K562 (cell line): ENCODE data around the gene MTMR10. TPM values are rescaled to one million over a fixed set of nuclear protein-coding genes. Genes with fewer than 3 reads are reported as not detected.

Experiments used
- ATAC-seq: fragments of 200-7000 bp; cut with Tn5 transposase; 3 replicates; pipeline ENCODE4 v1.9.1; 2020; ENCODE audit warnings: moderate library complexity
- BruUV-seq: library from RNA; stranded (reverse); fragments of 400-500 nt; replicated peaks from 2 replicates; lab custom pipeline; 2021; lab: Mats Ljungman, UMichigan
- CTCF ChIA-PET: fragments of 300-600 bp; formaldehyde crosslinking; extraction: SDS; loops from one replicate; lab custom pipeline; 2021; ENCODE audit warnings: low intra/inter-chr PET ratio; lab: Yijun Ruan, JAX
- POLR2A ChIA-PET: fragments of 300-600, 350-650 bp; sonication (Branson Sonifier 250); formaldehyde crosslinking; extraction: SDS; loops from one replicate; lab custom pipeline; 2021; ENCODE audit warnings: antibody characterized with exemption, inconsistent platforms; lab: Yijun Ruan, JAX
- DNase-seq, 4 experiments: peaks; one replicate each; pipeline versions ENCODE4 v3.0.0 to v3.0.0-alpha.2; 2011 to 2018; ENCODE audit warnings: low spot score in 3 of 4, mixed read lengths in 3 of 4; ENCODE audit errors: extremely low read depth in 1 of 4
- FAIRE-seq: peaks from 2 replicates; lab custom pipeline; 2011; peaks lifted over from hg19 to GRCh38; lab: Jason Lieb, UNC
- H2AFZ ChIP-seq: 2 replicates; pipeline ENCODE4 v1.6.0; 2011; ENCODE audit warnings: low read depth, low read length, control low read depth, inconsistent platforms
- H3K27ac ChIP-seq: fragments of 200-600 bp; 3 replicates; pipeline ENCODE4 v1.8.0; 2011; ENCODE audit warnings: low read depth, mild to moderate bottlenecking, control low read depth, inconsistent platforms, low read length, moderate library complexity, mixed read lengths; ENCODE audit errors: extremely low read depth
- H3K27me3 ChIP-seq, 2 experiments: fragments of 300-600 bp in 1 of 2; 2 replicates in 1 of 2; 3 replicates in 1 of 2; pipeline versions ENCODE4 v1.6.0 to v1.8.0; 2011; ENCODE audit warnings: inconsistent platforms in 2 of 2, low read length in 2 of 2, mild to moderate bottlenecking in 1 of 2, mixed read lengths in 1 of 2, moderate library complexity in 1 of 2; ENCODE audit not compliant: control insufficient read depth in 2 of 2, insufficient read depth in 2 of 2
- H3K36me3 ChIP-seq: fragments of 300-600 bp; 3 replicates; pipeline ENCODE4 v1.8.0; 2011; ENCODE audit warnings: mild to moderate bottlenecking, low read length, inconsistent platforms; ENCODE audit not compliant: control insufficient read depth, insufficient read depth
- H3K4me1 ChIP-seq, 2 experiments: fragments of 200-600 bp in 1 of 2; replicated peaks in 1 of 2; 2 replicates in 1 of 2; 3 replicates in 1 of 2; pipeline versions ENCODE4 v1.5.1 to v1.8.0; 2011; ENCODE audit warnings: inconsistent platforms in 2 of 2, low read length in 2 of 2, mild to moderate bottlenecking in 1 of 2, mixed read lengths in 1 of 2, moderate library complexity in 1 of 2; ENCODE audit not compliant: control insufficient read depth in 2 of 2, insufficient read depth in 2 of 2
- H3K4me2 ChIP-seq: 2 replicates; pipeline ENCODE4 v1.6.1; 2011; ENCODE audit warnings: low read length, control low read depth, inconsistent platforms, mixed read lengths; ENCODE audit not compliant: insufficient read depth
- H3K4me3 ChIP-seq: fragments of 200-600 bp; sonication (generic), shearing (Covaris generic); 2 replicates; pipeline ENCODE4 v1.5.1; 2016; ENCODE audit warnings: control low read depth, inconsistent platforms
- H3K79me2 ChIP-seq: fragments of 200-600 bp; 3 replicates; pipeline ENCODE4 v1.8.0; 2011; ENCODE audit warnings: low read length, inconsistent platforms; ENCODE audit not compliant: control insufficient read depth, insufficient read depth
- H3K9ac ChIP-seq, 2 experiments: 2 replicates each; pipeline versions ENCODE4 v1.6.0 to v1.6.1; 2011; ENCODE audit warnings: low read depth in 2 of 2, low read length in 2 of 2, control low read depth in 1 of 2, inconsistent platforms in 1 of 2, mild to moderate bottlenecking in 1 of 2, mixed read lengths in 1 of 2; ENCODE audit not compliant: insufficient read depth in 1 of 2
- H3K9me1 ChIP-seq: one replicate; pipeline ENCODE4 v1.6.0; 2011; ENCODE audit warnings: inconsistent platforms, mild to moderate bottlenecking, low read length, moderate library complexity; ENCODE audit not compliant: control insufficient read depth, insufficient read depth
- H3K9me3 ChIP-seq: replicated peaks from 2 replicates; pipeline ENCODE4 v1.5.1; 2011; ENCODE audit warnings: low read depth, low read length, inconsistent platforms; ENCODE audit not compliant: control insufficient read depth, insufficient read depth
- H4K20me1 ChIP-seq: replicated peaks from 2 replicates; pipeline ENCODE4 v1.6.1; 2011; ENCODE audit warnings: low read length, inconsistent platforms, mixed read lengths; ENCODE audit not compliant: control insufficient read depth, insufficient read depth
- DACH1 ChIP-seq: fragments of 450-650 bp; IDR thresholded peaks from 2 replicates; pipeline ENCODE4 v1.6.1; 2018; ENCODE audit not compliant: partially characterized antibody
- NCOA1 ChIP-seq: fragments of 450-650 bp; IDR thresholded peaks from 2 replicates; pipeline ENCODE4 v1.6.1; 2016; ENCODE audit warnings: low read depth
- RBM14 ChIP-seq: fragments of 200-400 bp; formaldehyde crosslinking; IDR thresholded peaks from 2 replicates; pipeline ENCODE4 v1.6.1; 2018; ENCODE audit warnings: low read depth, mild to moderate bottlenecking, low read length, moderate library complexity, borderline replicate concordance; ENCODE audit not compliant: insufficient read depth
- TCF3 ChIP-seq: sonication (generic); formaldehyde crosslinking; IDR thresholded peaks from 2 replicates; pipeline ENCODE4 v1.4.0; 2020; ENCODE audit warnings: mild to moderate bottlenecking, missing genetic modification reagents
- ZNF668 ChIP-seq: fragments of 250-450 bp; sonication (Bioruptor Pico); IDR thresholded peaks from 2 replicates; pipeline ENCODE4 v1.8.0; 2022; ENCODE audit warnings: mild to moderate bottlenecking, inconsistent platforms
- WGBS: fragments of 100-300 bp; shearing (Covaris generic); methylation state at CpG from one replicate; pipeline ENCODE4 v1.1.6; 2016; ENCODE audit warnings: low coverage, mixed read lengths; ENCODE audit not compliant: insufficient coverage; ENCODE audit errors: missing lambda C conversion rate; 5-methylcytosine and 5-hydroxymethylcytosine counted together
- in situ Hi-C: fragments of 300-500 bp; cut with MboI; formaldehyde crosslinking; loops from 4 replicates; pipeline ENCODE4 v1.15.0; 2018; ENCODE audit warnings: inconsistent platforms, mixed read lengths
- intact Hi-C: fragments of 100-400 bp; cut with micrococcal nuclease; formaldehyde crosslinking; loops from 2 replicates; pipeline ENCODE4 v1.14.2; 2022
- polyA plus RNA-seq, 8 experiments: library from polyadenylated mRNA; depleted of rRNA in 4 of 8; stranded (reverse) in 5 of 8; unstranded in 3 of 8; fragments of >200 nt; fragmentation: Nextera tagmentation in 2 of 8; fragmentation: Illumina TruSeq in 1 of 8; extraction: Ambion mirVana in 2 of 8; extraction: Trizol in 1 of 8; gene quantifications; 2 replicates each; pipeline versions ENCODE4 v1.2.1 to v1.2.3, GENCODE V29; 2011 to 2014; ENCODE audit warnings: inconsistent platforms in 1 of 8, missing spikeins in 1 of 8
- total RNA-seq, 7 experiments: library from RNA; depleted of rRNA in 6 of 7; stranded (reverse); fragments of >200 nt in 6 of 7; fragmentation: Illumina TruSeq in 2 of 7; extraction: Trizol in 2 of 7; gene quantifications; 2 replicates each; pipeline versions ENCODE4 v1.2.1 to v1.2.3, GENCODE V29; 2011 to 2021; ENCODE audit warnings: low replicate concordance in 1 of 7
- TF ChIP-seq, protein P1 (sequence below): IDR thresholded peaks from 2 replicates; pipeline ENCODE4 v1.6.1; 2011; ENCODE audit not compliant: insufficient read length; ENCODE audit errors: extremely low read depth
- TF ChIP-seq, protein P2 (sequence below): sonication (generic); formaldehyde crosslinking; IDR thresholded peaks from 2 replicates; pipeline ENCODE4 v1.8.0; 2023; ENCODE audit warnings: missing genetic modification reagents, mild to moderate bottlenecking, borderline replicate concordance

MTMR10 gene
- total and polyA plus RNA-seq, 9 of the 15 experiments (the other 6 are each of a cell fraction or from before 2014, with no cell fraction given): 1.6 to 6.8 (median 4.8) TPM

GRCh38 chr15:31035610-31036009 lies 44.2 kb upstream of the MTMR10 start:
- H3K4me3 ChIP-seq: no peak overlapping the region
- H3K9ac ChIP-seq: no peak overlapping the region
- no peaks in the 10 kb centered on the region; a peak in 1 of 5 replicates for H3K4me1 ChIP-seq
- WGBS: under 1% methylated on average over 7 of the region's 7 CpGs
- H3K4me2 ChIP-seq: no peak overlapping the region
- in situ Hi-C loops: no loop called here
- TF ChIP-seq DACH1 (no peak), NCOA1 (no peak), RBM14 (no peak)
- TF ChIP-seq, all 486 proteins: peak for 0
- Histone ChIP-seq H3K9me1 (no peaks in the 10 kb centered on the region), H3K79me2 (no peaks in the 10 kb centered on the region), H3K27ac (no peak overlapping the region), H3K27me3 (peaks cover 15 to 33% of the 10 kb centered on the region in 2 experiments), H3K36me3 (no peaks in the 10 kb centered on the region), H4K20me1 (no peaks in the 10 kb centered on the region; the same call in 1 of the 2 replicates), H3K9me3 (no peaks in the 10 kb centered on the region), H2AFZ (no peak overlapping the region)
- FAIRE-seq (no peak), ATAC-seq (no peak), DNase-seq (no peak)
- ChIA-PET POLR2A (no interaction called here), CTCF (no interaction called here)
- intact Hi-C loops: no loop called here
- BruUV-seq: no TSS peak

DNA sequence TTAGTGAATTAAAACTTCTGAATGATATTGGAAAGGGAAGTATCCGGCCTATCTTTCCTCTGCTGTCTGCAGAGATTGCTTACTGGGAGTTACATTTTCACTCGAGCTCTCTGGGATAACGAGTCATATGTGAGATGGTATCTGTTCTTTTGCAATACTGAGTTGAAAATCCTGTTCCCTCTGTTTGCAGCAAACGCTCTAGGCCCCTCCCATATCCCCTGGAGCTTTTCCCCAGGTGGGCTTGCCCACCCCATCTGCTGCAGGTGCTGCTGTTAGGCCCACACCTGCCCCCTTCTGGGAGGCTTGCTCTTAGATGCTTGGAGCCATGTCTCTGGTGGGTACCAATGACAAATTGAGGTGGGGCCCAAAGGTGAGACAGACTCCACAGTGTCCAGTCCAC lies 42.7 kb upstream of the MTMR10 start:
- no peak for FAIRE-seq
- Histone ChIP-seq H3K4me3 (no peak overlapping the region), H3K27me3 (peaks cover 9 to 23% of the 10 kb centered on the region in 2 experiments), H3K79me2 (no peaks in the 10 kb centered on the region), H3K9ac (no peak overlapping the region), H2AFZ (no peak overlapping the region), H3K36me3 (no peaks in the 10 kb centered on the region), H3K4me1 (no peaks in the 10 kb centered on the region; a peak in 1 of 5 replicates), H3K9me1 (no peaks in the 10 kb centered on the region), H3K9me3 (no peaks in the 10 kb centered on the region), H3K4me2 (no peak overlapping the region), H3K27ac (no peak overlapping the region), H4K20me1 (no peaks in the 10 kb centered on the region; the same call in 1 of the 2 replicates)
- TF ChIP-seq, protein P1, sequence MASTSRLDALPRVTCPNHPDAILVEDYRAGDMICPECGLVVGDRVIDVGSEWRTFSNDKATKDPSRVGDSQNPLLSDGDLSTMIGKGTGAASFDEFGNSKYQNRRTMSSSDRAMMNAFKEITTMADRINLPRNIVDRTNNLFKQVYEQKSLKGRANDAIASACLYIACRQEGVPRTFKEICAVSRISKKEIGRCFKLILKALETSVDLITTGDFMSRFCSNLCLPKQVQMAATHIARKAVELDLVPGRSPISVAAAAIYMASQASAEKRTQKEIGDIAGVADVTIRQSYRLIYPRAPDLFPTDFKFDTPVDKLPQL: no peak
- TF ChIP-seq TCF3 (CRISPR knock-in tag) (no peak), ZNF668 (CRISPR knock-in tag) (no peak)
- TF ChIP-seq, protein P2, sequence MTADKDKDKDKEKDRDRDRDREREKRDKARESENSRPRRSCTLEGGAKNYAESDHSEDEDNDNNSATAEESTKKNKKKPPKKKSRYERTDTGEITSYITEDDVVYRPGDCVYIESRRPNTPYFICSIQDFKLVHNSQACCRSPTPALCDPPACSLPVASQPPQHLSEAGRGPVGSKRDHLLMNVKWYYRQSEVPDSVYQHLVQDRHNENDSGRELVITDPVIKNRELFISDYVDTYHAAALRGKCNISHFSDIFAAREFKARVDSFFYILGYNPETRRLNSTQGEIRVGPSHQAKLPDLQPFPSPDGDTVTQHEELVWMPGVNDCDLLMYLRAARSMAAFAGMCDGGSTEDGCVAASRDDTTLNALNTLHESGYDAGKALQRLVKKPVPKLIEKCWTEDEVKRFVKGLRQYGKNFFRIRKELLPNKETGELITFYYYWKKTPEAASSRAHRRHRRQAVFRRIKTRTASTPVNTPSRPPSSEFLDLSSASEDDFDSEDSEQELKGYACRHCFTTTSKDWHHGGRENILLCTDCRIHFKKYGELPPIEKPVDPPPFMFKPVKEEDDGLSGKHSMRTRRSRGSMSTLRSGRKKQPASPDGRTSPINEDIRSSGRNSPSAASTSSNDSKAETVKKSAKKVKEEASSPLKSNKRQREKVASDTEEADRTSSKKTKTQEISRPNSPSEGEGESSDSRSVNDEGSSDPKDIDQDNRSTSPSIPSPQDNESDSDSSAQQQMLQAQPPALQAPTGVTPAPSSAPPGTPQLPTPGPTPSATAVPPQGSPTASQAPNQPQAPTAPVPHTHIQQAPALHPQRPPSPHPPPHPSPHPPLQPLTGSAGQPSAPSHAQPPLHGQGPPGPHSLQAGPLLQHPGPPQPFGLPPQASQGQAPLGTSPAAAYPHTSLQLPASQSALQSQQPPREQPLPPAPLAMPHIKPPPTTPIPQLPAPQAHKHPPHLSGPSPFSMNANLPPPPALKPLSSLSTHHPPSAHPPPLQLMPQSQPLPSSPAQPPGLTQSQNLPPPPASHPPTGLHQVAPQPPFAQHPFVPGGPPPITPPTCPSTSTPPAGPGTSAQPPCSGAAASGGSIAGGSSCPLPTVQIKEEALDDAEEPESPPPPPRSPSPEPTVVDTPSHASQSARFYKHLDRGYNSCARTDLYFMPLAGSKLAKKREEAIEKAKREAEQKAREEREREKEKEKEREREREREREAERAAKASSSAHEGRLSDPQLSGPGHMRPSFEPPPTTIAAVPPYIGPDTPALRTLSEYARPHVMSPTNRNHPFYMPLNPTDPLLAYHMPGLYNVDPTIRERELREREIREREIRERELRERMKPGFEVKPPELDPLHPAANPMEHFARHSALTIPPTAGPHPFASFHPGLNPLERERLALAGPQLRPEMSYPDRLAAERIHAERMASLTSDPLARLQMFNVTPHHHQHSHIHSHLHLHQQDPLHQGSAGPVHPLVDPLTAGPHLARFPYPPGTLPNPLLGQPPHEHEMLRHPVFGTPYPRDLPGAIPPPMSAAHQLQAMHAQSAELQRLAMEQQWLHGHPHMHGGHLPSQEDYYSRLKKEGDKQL (CRISPR knock-in tag): no peak
- DNase-seq: no peak
- no peak for ATAC-seq
- intact Hi-C loops: no loop called here
- in situ Hi-C loops: no loop called here
- POLR2A ChIA-PET: interaction anchor here (0.6 kb wide), 1 partner anchor 15 kb away, joined by 3 read pairs; no protein-coding TSS in a partner anchor
- WGBS: 3% methylated on average over 4 of the region's 4 CpGs
- CTCF ChIA-PET: no interaction called here
- no TSS peak for BruUV-seq
